Measurements from ENCODE around the gene ACKR1.

The ACKR1 gene, protein sequence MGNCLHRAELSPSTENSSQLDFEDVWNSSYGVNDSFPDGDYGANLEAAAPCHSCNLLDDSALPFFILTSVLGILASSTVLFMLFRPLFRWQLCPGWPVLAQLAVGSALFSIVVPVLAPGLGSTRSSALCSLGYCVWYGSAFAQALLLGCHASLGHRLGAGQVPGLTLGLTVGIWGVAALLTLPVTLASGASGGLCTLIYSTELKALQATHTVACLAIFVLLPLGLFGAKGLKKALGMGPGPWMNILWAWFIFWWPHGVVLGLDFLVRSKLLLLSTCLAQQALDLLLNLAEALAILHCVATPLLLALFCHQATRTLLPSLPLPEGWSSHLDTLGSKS

DNA sequence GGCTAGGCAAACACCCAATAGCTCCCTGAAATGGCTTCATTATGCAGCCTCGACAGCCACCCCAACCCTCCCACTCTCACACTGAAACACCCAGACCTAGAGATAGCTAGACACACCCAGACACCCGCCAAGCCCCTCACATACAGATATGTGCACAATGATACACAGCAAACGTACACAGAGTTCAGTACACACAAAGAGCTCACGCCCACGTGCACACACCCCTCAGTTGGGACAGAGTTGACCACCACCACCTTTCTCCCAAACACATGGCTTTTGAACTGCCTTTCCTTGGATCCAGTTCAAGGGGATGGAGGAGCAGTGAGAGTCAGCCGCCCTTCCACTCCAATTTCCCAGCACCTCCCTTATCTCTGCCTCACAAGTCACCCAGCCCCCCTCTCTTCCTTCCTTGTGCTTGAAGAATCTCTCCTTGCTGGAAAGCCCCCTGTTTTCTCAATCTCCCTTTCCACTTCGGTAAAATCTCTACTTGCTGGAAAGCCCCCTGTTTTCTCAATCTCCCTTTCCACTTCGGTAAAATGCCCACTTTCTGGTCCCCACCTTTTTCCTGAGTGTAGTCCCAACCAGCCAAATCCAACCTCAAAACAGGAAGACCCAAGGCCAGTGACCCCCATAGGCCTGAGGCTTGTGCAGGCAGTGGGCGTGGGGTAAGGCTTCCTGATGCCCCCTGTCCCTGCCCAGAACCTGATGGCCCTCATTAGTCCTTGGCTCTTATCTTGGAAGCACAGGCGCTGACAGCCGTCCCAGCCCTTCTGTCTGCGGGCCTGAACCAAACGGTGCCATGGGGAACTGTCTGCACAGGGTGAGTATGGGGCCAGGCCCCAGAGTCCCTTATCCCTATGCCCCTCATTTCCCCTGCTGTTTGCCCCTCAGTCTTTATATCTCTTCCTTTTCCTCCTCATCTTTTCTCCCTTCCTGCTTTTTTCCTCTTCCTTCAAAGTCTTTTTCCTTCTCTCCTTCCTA lies at the start of gene ACKR1:
Gene ACKR1, plus strand, starts transcription at position 715 of the 981 bp plus-strand sequence. Its CDS starts 85 bp downstream, at position 800.
- DNase-seq, result no peak

DNA sequence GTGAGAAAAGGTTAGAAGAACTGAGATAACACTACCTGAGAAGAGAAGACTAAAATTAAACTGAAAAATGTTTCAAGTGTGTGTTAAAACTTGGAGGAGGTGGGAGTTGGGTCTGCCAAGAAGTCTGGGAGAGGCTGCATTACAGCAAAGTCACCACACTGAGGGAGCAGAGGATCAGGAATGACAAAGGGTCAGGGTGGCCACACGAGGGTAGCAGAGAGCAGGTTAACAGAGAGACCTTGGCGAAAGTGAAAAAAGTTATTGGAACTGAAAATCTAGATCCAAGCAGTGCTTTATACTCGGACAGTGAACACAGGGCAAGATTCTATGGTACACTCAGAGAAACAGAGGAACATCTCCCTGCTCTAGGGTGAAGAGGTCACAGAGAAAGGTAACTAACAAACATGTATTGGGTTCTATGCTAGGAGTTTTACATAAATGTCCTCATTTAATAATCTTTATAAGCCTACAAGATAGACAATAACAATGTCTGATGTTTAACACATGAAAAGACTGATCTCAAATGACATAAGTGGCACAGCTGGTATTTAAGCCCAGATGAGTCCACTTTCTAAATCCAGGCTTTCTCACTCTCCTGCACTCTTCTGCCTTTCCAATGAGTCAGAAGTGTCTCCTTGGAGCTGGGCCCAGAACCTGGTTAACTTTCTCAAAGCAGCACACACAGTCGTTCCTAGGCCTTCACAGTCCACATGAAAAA lies 43.5 kb upstream of the ACKR1 start:
- no peak for DNase-seq

DNA sequence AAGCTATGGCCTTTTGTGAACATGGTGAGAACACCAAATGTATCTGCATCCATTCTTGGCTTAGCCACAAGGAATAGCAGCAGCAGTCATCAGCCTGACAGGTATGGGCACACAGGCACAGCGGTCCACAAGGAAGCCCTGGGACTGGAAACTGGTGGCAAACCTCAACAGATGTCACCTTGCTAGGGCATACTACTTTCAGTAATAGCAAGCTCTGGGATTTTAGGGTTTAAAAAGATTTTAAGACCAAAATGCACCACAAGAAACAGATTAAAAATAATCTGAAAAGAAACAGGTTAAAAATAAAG lies 43.0 kb upstream of the ACKR1 start:
- no peak for DNase-seq

DNA sequence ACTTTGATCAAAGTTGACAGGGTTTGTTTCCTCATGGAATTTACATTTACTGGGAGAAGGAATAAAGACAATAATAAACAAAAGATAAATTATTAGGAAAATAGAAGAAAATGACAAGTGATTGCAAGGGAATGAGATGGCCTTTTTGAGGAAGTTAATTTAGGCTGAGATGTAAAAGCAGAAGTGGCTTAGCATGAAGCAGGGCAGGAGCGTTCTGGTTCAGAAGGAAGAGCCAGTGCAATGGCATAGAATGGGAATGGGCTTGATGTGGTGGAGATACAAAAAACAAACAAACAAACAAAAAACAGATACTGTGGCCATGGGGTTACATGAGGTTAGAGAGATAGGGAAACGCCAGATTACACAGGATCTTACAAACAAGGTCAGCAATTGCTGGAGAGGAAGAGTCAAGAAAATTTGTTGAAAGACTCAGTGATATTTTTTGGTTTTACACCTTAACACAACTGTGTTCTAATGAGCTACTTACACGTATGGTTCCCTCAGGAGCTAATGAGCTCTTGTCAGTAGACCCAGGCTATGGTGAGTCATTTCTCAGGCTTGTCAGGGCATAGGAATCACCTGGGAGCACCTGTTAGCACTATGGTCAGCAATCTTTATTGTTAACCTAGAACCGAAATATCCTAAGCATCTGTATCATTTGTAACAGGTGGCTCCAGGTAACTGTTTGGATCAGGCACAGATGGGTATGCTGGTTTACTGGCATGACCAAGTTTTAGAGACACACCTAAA lies 42.0 kb upstream of the ACKR1 start:
- no peak for DNase-seq

DNA sequence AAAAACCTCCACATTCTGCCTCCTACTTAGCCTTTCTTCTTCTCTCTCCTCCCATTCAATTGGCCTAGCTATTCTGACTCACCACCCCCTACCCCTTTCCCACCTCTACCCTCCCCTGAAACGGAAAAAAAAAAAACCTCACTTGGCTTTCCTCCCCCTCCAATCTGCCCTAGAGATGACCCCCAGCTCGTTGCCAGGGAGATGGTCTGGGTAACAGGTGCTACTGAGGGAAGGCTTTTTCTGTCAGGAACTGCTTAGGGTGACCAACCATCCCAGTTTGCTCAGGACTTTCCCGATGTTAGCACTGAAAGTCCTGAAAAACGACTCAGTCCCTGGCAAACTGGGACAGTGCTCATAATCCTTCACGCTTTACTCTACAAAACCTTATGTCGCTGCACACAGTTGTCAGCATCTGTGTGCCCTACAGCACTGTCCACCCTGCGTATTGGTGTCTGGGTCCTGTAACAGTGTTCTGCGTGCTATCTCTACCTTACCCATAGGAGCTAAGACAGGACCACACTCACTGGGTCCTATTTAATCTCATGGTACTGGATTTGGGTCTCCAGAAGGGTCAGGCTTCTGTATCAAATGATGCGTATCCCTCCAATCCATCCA lies 41.0 kb upstream of the ACKR1 start:
- no peak for DNase-seq

DNA sequence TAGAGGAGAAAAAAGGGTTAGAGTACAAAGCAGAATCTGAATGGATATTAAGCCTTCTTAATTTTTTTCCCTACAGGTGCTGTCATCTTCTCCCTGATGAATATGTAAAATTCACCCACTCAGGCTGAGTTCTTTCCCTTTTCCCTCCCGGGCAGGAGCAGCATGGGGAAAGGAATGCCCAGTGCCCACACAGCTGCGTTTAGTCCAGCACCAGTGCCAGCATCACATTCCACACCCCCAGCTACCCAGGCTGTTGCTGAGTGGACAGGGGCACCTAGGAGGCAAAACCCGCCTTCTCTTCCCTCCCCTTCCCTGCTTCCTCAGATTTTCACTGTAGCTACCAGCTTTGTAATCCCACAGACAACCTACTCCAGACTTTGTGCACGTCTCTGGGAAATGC lies 36.6 kb upstream of the ACKR1 start:
- DNase-seq, result no peak

DNA sequence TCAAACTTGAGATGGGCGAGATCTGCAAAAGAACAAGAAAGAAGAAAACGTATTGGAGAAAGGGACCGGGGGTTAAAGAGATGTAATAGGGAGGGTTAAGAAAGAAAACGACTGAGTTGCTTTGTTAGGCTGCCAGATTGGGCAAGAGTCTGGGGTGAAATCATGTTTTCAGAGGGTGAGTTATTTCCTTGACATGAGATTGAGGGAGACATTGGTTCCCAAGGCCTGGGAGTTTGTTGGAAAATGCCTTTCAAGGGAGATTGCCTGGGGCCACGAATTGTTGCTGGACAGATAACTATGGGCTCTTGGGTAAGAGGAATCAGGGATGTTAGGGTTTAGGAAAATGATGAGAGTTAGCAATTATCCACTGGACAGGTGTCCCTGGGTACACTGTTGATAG lies 34.0 kb upstream of the ACKR1 start:
- DNase-seq, result peak; percentile 24

DNA sequence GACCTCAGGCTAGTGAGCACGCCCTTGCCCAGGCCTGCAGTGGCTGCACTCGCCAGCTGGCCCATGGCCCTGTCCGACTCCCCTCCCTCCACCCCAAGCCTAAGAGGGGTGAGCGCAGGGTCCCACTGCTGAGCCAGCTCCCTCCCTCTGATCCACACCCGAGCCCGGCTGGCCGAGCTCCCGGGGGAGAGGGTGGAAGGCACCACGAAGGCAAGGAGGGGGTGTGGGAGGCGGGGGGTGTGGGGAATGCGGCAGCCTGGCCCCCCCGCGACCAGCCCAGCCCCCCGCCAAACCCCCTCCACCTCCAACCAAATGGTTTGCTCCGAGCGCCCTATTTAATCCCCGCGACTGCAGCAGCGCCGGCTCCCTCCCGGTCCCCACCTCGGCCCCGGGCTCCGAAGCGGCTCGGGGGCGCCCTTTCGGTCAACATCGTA lies 33.4 kb upstream of the ACKR1 start, which contains the start of gene CADM3:
Gene CADM3, plus strand, starts transcription at position 362 of the 434 bp plus-strand sequence. CDS start 151 bp downstream, outside the sequence.
- no peak for DNase-seq

DNA sequence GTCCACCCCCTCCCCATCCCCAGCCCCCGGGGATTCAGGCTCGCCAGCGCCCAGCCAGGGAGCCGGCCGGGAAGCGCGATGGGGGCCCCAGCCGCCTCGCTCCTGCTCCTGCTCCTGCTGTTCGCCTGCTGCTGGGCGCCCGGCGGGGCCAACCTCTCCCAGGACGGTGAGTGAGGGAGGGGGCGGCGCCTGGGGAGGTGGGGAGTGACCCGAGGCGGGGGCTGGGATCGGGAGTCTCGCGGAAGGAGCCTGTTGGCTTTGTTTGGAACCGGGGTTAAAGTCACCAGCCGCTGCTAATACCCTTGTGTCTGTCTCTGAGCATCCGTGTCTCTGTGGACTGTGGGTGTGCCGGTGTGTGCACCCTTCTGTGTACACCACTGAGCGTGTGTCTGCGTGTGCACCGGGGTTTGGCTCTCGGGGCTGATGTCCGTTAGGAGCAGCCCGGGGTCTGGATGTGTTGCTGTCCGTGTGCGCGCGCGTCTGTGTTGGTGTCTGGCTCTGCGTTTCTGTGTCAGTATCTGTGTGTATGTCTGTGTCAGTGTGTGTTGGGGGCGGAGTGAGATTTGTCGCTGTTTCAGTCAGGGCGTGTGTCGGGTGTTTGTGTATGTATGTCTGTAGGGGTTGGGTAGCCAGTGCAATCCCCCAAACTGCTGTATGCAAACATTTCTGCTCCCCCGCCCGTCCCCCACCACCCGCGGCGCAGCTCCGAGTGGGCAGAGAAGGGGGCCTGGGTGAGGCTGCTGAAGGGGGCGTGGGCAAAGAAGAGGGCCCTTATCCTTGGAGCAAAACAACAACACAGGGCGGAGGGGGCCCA lies 32.8 kb upstream of the ACKR1 start:
- no peak for DNase-seq

DNA sequence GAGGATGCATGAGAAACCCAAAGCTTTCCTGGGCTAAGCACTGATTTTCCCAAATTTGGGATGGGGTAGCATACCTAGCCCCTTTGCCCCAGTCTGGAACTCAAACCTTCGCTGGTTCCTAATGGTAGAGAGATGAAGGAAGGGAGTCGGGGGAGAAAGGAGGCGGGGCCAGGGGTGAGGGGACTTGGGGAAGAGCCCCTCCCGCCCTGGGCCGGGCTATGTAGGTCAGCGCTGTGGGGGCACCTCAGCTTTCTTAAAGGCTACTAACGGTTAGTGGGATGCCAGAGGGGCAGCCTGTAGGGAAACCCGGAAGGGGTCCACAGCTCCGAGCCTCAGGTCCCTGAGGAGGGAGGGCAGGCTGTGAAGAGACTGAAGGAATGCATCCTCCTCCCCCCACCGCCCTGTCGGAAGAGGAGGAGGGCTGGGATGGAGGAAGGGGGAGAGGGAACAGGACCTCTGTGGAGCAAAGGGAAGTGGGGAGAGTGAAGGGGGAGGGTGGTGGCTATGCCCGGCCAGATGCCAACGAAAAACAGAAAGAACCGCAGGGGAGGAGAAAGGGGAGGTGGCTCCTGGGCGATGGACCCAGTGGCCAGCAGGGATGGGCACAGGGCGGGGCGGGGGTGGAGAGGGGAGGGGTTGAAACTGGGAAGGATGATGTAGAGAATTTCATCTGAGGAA lies 31.9 kb upstream of the ACKR1 start:
- peak; percentile 28 for DNase-seq

DNA sequence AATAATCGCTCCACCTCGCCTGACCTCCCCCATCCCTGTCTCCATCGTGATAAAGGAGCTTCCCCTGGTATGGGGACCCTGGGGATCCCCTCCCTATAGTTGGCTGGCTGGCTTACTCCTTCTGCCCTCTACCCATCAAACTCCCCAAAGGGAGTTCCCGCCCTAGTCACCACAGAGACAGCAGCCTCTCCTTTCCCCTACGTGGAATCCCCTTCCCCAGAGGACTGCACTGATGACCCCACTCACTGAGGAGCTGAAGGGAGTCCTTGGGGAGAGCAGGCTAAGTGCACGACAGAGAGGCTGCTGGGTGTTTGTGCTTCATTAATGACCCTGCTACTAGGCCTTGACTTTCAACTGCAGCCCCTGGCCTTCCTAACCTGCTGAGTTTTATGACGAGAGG lies 31.4 kb upstream of the ACKR1 start:
- DNase-seq, result no peak

DNA sequence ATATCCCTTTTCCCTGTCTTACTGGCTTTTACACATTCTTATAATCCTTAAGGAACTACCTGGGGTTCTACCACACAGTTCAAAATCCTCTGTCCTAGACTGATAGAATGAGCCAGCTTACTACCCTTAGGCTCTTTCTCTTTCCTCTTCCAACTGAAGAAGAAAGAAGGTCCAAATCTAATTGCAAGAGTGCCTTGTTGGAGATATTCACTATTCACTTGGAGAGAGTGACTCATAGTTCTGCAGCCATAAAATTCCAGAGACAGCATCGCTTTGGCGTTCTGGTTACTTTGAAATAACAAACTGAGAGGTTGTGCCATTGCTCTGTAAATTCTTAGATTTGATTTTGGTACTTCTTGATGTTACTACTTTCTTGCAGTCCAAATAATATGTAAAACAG lies 29.1 kb upstream of the ACKR1 start:
- no peak for DNase-seq

DNA sequence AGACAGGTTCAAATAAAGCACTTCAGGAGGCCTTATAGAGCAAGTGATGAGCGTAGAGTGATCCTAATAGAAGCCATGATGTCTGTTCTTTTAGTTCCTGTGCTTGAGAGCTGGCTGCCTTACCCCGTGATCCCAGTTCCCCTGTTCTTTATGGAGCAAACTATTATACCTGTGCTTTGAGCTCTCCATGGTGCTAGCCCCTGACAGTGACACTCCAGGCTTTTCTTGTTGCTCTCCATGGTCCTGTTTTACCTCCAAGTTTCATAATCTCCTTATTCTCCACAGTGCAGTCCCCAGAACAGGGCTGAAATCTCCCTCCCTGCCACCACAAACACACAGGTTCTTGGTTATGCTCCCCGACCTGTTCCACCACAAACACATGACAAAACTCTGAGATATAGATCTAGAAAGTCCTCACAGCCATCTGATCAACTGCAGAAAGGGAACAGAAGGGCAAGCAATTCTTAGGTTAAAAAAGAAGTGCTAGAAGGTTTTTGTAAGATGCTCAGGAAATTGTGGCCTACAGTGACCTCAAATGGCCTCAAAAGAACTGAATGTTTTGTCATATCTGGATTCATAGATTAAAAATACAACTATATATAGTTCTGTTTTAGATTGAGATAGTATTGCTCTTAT lies 27.3 kb upstream of the ACKR1 start:
- no peak for DNase-seq

DNA sequence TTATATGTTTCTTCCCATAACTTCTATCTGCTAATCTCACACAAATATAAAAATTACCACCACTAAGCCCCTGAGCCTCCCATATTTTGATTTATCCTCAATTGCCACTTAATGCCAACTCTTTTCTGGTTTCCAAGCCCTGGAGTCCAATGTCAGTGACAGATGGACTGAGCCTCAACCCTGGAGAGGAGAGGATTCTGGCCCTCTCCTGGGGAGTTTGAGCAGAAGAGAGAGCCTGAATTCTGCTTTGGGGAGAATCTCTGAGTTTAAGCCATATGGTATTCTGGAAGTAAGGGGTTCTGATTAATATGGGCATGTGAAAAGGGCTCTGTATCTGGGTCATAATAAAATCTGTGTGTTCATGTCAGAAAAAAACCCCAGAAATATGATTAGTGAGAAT lies 24.8 kb upstream of the ACKR1 start:
- DNase-seq, result no peak

DNA sequence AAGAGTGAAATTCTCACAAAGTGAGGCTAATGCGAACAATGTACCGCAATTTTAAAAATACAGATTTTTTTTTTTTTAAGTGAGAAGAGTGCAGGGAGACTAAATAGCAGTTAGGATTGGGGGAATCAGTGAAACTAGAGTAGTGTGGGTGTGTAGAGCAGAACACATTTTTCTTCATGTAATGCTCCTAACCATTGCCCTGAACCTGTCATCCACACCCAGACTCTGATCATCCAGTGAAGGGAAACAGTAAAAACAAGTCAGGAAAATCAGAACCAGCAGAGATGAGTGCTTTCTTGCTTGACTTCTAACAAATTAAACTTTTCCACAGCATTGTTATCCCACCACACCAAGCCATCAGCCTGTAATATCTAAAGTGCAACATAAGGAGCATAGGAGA lies 24.2 kb upstream of the ACKR1 start:
- DNase-seq, result no peak

DNA sequence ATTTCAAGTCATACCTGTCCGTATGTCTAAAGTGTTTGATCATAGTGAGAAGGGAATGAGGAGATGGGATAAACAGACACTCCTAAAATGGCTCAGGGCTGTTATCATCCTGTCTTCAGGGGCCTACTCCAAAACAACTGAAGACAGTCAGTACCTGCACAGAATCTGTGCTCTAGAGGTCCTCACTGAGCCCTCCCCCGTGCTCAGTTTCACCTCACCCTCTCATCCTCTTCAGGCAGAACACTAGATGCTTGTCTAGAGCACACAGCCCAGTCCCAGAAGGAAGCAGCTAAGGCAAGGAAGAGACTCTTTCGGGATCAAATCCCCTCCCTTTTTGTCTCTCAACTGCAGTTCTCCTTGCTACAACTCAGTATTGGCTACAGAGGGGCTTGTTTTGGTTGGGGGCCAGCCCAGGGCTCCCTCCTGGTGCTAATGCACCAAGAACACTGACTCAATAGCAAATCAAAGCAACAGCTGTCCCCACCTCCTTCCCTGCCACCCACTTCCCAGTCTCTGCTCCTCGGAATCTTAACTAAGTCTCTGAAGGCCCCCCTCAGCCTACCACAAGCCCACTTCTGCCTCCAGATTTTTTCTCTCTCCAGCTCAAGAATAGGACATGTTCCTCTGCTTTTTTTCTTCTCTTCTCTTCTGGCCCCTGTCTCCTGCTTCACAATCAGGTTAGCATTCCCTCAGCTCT lies 23.2 kb upstream of the ACKR1 start:
- no peak for DNase-seq

DNA sequence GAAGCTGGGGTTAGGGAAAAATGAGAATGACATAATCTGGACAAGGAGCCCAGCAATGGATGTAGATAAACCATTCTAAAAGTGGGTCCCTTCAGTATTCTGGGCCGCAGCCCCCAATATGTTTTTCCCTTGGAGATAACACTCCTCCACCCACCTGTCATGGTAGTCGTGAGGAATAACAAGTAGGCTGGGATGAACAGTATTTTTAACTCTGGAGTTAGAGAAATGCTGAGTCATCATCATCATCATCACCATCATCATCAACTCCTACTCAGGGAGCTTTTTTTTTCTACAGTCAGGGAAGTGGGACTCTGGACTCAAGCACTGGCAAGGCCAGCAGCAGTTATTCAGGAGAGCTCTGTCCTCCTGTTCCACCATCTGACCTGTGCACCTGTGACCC lies 20.5 kb upstream of the ACKR1 start:
- DNase-seq, result no peak

DNA sequence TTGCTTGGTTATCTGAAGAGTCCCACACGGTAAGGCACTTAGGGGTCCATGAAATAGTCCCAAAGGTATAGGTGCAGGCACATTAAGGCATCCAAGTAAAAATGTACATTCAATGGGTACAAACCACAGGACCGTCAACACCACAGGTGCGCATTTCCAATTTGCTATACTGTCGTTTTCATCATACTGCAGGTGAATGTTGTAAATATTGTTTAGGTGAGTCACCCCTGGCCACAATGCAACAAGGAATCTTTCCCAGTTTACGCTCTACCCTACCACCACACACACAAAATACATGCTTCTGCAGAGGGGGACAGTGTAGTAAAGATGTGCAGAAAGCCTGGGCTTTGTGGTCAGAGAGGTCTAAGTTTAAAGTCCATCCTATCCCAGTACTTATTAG lies 19.6 kb upstream of the ACKR1 start:
- DNase-seq, result no peak

DNA sequence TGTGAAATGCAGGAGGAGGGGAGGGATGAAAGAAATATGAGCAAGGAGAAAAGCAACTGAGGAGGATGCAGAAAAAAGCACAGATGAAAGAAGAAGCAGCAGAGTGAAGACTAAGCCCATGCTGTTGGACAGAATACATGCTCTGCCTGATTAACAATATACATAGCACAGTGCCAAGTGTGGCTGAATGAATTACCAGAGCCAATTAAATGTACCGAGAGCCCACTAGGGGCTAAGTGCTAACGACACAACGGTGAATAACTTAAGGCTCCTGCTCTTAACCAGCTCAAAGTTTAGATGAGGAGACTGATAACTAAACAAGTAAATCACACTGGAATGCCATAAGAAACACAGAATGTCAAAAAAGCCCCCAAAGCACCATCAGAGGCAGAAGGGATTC lies 17.6 kb upstream of the ACKR1 start:
- no peak for DNase-seq

Measured in GOT3 (cell line).